Brain microvascular endothelial cell (primary cell): ENCODE results near the gene ZNRF1.

ENCODE experiments used
- DNase-seq: peaks from one replicate; pipeline ENCODE4 v3.0.0-alpha.2; 2020
- H3K27ac ChIP-seq: fragments of 250-450 bp; sonication (Bioruptor Pico); 2 replicates; pipeline ENCODE4 v1.5.1; 2020; ENCODE audit warnings: mild to moderate bottlenecking, moderate library complexity
- H3K27me3 ChIP-seq: fragments of 250-450 bp; sonication (Bioruptor Pico); replicated peaks from 2 replicates; pipeline ENCODE4 v1.5.1; 2020; ENCODE audit warnings: mild to moderate bottlenecking
- H3K36me3 ChIP-seq: fragments of 250-450 bp; sonication (Bioruptor Pico); replicated peaks from 2 replicates; pipeline ENCODE4 v1.5.1; 2020; ENCODE audit warnings: mild to moderate bottlenecking
- H3K4me3 ChIP-seq: 2 replicates; pipeline ENCODE4 v1.5.1; 2011; ENCODE audit warnings: low read depth, mild to moderate bottlenecking, control low read depth, low read length, moderate library complexity
- in situ Hi-C: cut with HindIII; loops from 2 replicates; pipeline ENCODE4 v1.10.0; 2017; ENCODE audit warnings: low sequenced_read_pairs, low pct_ligation_motif_present
- TF ChIP-seq, protein P1 (sequence below): IDR thresholded peaks from 2 replicates; pipeline ENCODE4 v1.5.1; 2011; ENCODE audit warnings: low read depth, mild to moderate bottlenecking, moderate library complexity, low read length, control low read depth, inconsistent platforms; ENCODE audit errors: missing control alignments

ZNRF1 gene

DNA sequence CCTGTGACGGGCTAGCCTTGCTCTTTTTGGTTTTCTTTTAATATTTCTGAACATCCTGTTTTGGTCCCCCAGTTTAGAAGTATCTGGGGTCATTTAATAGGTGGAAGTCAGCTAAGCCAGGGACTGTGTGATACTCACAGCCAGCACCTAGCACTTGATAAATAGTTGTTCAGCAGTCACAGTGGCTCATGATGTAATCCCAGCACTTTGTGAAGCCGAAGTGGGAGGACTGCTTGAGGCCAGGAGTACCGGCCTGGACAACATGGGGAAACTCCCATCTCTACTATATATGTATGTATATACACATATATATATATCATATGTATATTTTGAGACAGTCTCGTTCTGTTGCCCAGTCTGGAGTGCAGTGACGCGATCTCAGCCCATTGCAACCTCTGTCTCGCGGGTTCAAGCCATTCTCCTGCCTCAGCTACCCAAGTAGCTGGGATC, 1.8 kb upstream of the ZNRF1 start:
- H3K27me3 ChIP-seq, result no peaks in the 10 kb centered on the region
- TF ChIP-seq, protein P1, sequence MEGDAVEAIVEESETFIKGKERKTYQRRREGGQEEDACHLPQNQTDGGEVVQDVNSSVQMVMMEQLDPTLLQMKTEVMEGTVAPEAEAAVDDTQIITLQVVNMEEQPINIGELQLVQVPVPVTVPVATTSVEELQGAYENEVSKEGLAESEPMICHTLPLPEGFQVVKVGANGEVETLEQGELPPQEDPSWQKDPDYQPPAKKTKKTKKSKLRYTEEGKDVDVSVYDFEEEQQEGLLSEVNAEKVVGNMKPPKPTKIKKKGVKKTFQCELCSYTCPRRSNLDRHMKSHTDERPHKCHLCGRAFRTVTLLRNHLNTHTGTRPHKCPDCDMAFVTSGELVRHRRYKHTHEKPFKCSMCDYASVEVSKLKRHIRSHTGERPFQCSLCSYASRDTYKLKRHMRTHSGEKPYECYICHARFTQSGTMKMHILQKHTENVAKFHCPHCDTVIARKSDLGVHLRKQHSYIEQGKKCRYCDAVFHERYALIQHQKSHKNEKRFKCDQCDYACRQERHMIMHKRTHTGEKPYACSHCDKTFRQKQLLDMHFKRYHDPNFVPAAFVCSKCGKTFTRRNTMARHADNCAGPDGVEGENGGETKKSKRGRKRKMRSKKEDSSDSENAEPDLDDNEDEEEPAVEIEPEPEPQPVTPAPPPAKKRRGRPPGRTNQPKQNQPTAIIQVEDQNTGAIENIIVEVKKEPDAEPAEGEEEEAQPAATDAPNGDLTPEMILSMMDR, result no peak
- H3K27ac ChIP-seq, result no peak overlapping the region
- H3K36me3 ChIP-seq, result no peaks in the 10 kb centered on the region
- no peak overlapping the region for H3K4me3 ChIP-seq
- no peak for DNase-seq
- in situ Hi-C loops, result no loop called here

DNA sequence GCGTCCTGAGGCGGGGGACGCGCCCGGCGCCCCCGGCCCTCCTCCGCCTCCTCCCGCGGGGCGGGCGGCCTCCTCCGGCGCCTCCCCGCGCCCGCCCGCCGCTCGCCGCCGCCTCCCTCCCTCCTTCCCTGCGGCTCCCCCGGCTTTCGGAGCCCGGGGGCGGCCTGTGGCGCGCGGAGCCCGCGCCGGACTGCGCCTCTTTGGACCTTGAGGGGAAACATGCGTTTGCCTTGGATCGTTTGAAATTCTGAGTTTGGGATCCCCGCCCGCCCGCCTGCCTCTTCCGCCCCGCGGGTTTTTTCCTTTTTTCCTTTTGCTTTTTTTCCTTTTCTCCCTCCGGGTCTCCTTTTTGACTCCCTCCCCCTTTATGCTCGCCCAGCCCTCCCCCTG, 390 bp downstream of the ZNRF1 start:
- Histone ChIP-seq H3K27ac (peak overlapping the region; percentile 53), H3K36me3 (no peaks in the 10 kb centered on the region), H3K4me3 (peak overlapping the region; percentile 59), H3K27me3 (no peaks in the 10 kb centered on the region)
- TF ChIP-seq, protein P1, result no peak
- DNase-seq, result no peak
- in situ Hi-C loops, result no loop called here

DNA sequence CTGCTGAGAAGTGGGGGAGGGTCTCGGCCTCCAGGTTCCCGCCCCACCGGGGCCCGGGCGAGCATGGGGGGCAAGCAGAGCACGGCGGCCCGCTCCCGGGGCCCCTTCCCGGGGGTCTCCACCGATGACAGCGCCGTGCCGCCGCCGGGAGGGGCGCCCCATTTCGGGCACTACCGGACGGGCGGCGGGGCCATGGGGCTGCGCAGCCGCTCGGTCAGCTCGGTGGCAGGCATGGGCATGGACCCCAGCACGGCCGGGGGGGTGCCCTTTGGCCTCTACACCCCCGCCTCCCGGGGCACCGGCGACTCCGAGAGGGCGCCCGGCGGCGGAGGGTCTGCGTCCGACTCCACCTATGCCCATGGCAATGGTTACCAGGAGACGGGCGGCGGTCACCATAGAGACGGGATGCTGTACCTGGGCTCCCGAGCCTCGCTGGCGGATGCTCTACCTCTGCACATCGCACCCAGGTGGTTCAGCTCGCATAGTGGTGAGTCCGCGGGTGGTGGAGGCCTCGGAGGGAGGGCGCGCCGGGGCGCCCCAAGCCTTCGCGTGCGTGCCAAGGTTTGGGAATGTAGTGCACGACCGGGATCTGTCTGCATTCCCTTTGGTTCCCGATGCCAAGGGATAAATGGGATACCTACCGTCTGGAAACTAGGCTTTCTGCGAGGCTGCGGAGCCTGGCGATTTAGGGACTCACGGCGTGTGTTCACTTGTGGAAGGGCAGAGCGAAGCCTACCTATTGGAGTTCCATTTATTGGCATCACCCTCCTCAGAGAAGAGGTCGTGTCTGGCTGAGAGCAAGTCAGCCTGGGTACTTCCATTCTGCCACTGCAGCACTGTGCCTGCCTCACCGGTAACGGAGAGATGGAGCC, 1.0 kb downstream of the ZNRF1 start:
- DNase-seq, result no peak
- Histone ChIP-seq H3K4me3 (peak overlapping the region; percentile 59), H3K36me3 (no peaks in the 10 kb centered on the region), H3K27me3 (no peaks in the 10 kb centered on the region), H3K27ac (peak overlapping the region; percentile 53)
- in situ Hi-C loops, result no loop called here
- TF ChIP-seq, protein P1, result no peak

GRCh38 chr16:75000481-75001081, 1.8 kb downstream of the ZNRF1 start:
- TF ChIP-seq, protein P1, result peak; percentile 14
- in situ Hi-C loops, result no loop called here
- Histone ChIP-seq H3K27ac (peak overlapping the region; percentile 53), H3K36me3 (no peaks in the 10 kb centered on the region), H3K27me3 (no peaks in the 10 kb centered on the region), H3K4me3 (peak overlapping the region; percentile 59)
- DNase-seq, result no peak

DNA sequence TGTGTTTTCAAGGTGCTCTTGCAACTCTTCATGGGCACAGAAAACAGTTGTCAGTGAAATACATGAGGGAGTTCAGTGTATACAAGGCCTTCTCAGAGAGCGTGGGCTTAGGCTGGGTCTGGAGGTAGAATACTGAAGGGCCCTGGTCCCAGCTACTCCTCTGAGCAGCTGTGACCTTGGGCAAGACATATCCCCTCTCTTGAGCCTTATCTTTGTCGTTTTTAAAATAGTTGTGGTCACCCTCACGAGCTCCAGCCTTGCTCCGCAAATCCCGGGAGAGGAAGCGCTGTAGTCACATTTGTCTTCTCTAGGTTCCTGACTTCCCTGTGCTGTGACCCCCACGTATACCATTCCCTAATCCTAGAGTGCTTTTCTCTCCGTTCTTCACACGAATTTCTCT, 3.6 kb downstream of the ZNRF1 start:
- in situ Hi-C loops, result no loop called here
- no peak for DNase-seq
- Histone ChIP-seq H3K36me3 (no peaks in the 10 kb centered on the region), H3K27me3 (no peaks in the 10 kb centered on the region), H3K4me3 (no peak overlapping the region), H3K27ac (no peak overlapping the region)
- TF ChIP-seq, protein P1, result no peak
